ENCODE measurements around the gene AGTRAP. TPM values are rescaled to one million over a fixed set of nuclear protein-coding genes. Genes with fewer than 3 reads are reported as not detected.
A peak's percentile ranks its signal among the peaks of the same experiment; 100 is the strongest.

The AGTRAP gene
- total and polyA plus RNA-seq, 2 donors (not counting 1 experiment from before 2014, with no cell fraction given) = 25.5 to 58.8 TPM

- H3K9ac ChIP-seq (ENCODE audit: insufficient read depth, low read length) = no peak overlapping the region
- H3K79me2 ChIP-seq (ENCODE audit: control insufficient read depth, insufficient read depth, low read length) = no peaks in the 10 kb centered on the region
- no peak overlapping the region for H3K4me2 ChIP-seq (ENCODE audit: extremely low read depth, insufficient read depth, low read length)
- H4K20me1 ChIP-seq (ENCODE audit: control insufficient read depth, extremely low read depth, insufficient read depth, low read length) = no peaks in the 10 kb centered on the region
- no peak overlapping the region for H2AFZ ChIP-seq (ENCODE audit: low read length)
- no peak overlapping the region for H3K4me3 ChIP-seq (replicated peaks in 1 of 4; ENCODE audit: control extremely low read depth in 1 of 4, insufficient read depth in 1 of 4, low read depth in 3 of 4, low read length in 4 of 4)
- H3K36me3 ChIP-seq (ENCODE audit: control insufficient read depth, insufficient read depth, low read length) = no peaks in the 10 kb centered on the region
- DNase-seq (ENCODE audit: low read depth in 2 of 2) = peak in 1 of 2 donors; percentile 49
- peaks cover 9% of the 10 kb centered on the region for H3K4me1 ChIP-seq (ENCODE audit: control insufficient read depth, extremely low read depth, insufficient read depth, low read length)
- no peaks in the 10 kb centered on the region for H3K27me3 ChIP-seq (ENCODE audit: control insufficient read depth, insufficient read depth, low read length)
- H3K27ac ChIP-seq (ENCODE audit: insufficient read depth, low read length) = no peak overlapping the region
- no peaks in the 10 kb centered on the region for H3K9me3 ChIP-seq (ENCODE audit: control insufficient read depth, insufficient read depth, low read depth, low read length)
- TF ChIP-seq EZH2 (IDR thresholded peaks at IDR 0.05; ENCODE audit: low read length, missing control alignments) = no peak
Measured at GRCh38 chr1:11729498-11730428, 6.2 kb upstream of the AGTRAP start.

GRCh38 chr1:11730429-11730891, 5.5 kb upstream of the AGTRAP start:
- TF ChIP-seq, protein P1, sequence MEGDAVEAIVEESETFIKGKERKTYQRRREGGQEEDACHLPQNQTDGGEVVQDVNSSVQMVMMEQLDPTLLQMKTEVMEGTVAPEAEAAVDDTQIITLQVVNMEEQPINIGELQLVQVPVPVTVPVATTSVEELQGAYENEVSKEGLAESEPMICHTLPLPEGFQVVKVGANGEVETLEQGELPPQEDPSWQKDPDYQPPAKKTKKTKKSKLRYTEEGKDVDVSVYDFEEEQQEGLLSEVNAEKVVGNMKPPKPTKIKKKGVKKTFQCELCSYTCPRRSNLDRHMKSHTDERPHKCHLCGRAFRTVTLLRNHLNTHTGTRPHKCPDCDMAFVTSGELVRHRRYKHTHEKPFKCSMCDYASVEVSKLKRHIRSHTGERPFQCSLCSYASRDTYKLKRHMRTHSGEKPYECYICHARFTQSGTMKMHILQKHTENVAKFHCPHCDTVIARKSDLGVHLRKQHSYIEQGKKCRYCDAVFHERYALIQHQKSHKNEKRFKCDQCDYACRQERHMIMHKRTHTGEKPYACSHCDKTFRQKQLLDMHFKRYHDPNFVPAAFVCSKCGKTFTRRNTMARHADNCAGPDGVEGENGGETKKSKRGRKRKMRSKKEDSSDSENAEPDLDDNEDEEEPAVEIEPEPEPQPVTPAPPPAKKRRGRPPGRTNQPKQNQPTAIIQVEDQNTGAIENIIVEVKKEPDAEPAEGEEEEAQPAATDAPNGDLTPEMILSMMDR (conservative IDR thresholded peaks at IDR 0.05 in 1 of 2, IDR thresholded peaks at IDR 0.05 in 1 of 2; ENCODE audit: low read depth in 1 of 2, low read length in 2 of 2) = no peak
- no peak for TF ChIP-seq EZH2 (IDR thresholded peaks at IDR 0.05; ENCODE audit: low read length, missing control alignments)
- H3K4me1 ChIP-seq (ENCODE audit: control insufficient read depth, extremely low read depth, insufficient read depth, low read length) = peaks cover 9% of the 10 kb centered on the region
- H3K27ac ChIP-seq (ENCODE audit: insufficient read depth, low read length) = peak overlapping the region; percentile 47
- DNase-seq (ENCODE audit: low read depth in 2 of 2) = peak in 1 of 2 donors; percentile 57
- peak overlapping the region; percentile 73 for H2AFZ ChIP-seq (ENCODE audit: low read length)
- no peaks in the 10 kb centered on the region for H3K36me3 ChIP-seq (ENCODE audit: control insufficient read depth, insufficient read depth, low read length)
- no peaks in the 10 kb centered on the region for H3K79me2 ChIP-seq (ENCODE audit: control insufficient read depth, insufficient read depth, low read length)
- peak overlapping the region in 1 of 4 experiments; percentile 19 for H3K4me3 ChIP-seq (replicated peaks in 1 of 4; ENCODE audit: control extremely low read depth in 1 of 4, insufficient read depth in 1 of 4, low read depth in 3 of 4, low read length in 4 of 4)
- H3K9me3 ChIP-seq (ENCODE audit: control insufficient read depth, insufficient read depth, low read depth, low read length) = no peaks in the 10 kb centered on the region
- no peaks in the 10 kb centered on the region for H4K20me1 ChIP-seq (ENCODE audit: control insufficient read depth, extremely low read depth, insufficient read depth, low read length)
- H3K27me3 ChIP-seq (ENCODE audit: control insufficient read depth, insufficient read depth, low read length) = no peaks in the 10 kb centered on the region
- no peak overlapping the region for H3K4me2 ChIP-seq (ENCODE audit: extremely low read depth, insufficient read depth, low read length)
- H3K9ac ChIP-seq (ENCODE audit: insufficient read depth, low read length) = no peak overlapping the region

- Histone ChIP-seq H3K4me1 (ENCODE audit: control insufficient read depth, extremely low read depth, insufficient read depth, low read length) (peaks cover 9% of the 10 kb centered on the region), H3K27me3 (ENCODE audit: control insufficient read depth, insufficient read depth, low read length) (no peaks in the 10 kb centered on the region), H3K79me2 (ENCODE audit: control insufficient read depth, insufficient read depth, low read length) (no peaks in the 10 kb centered on the region), H3K4me3 (replicated peaks in 1 of 4; ENCODE audit: control extremely low read depth in 1 of 4, insufficient read depth in 1 of 4, low read depth in 3 of 4, low read length in 4 of 4) (peak overlapping the region; percentile 34 to 72 (median 62)), H3K4me2 (ENCODE audit: extremely low read depth, insufficient read depth, low read length) (peak overlapping the region; percentile 74), H3K27ac (ENCODE audit: insufficient read depth, low read length) (peak overlapping the region; percentile 75), H3K36me3 (ENCODE audit: control insufficient read depth, insufficient read depth, low read length) (no peaks in the 10 kb centered on the region), H3K9me3 (ENCODE audit: control insufficient read depth, insufficient read depth, low read depth, low read length) (no peaks in the 10 kb centered on the region), H2AFZ (ENCODE audit: low read length) (peak overlapping the region; percentile 94), H3K9ac (ENCODE audit: insufficient read depth, low read length) (peak overlapping the region; percentile 61), H4K20me1 (ENCODE audit: control insufficient read depth, extremely low read depth, insufficient read depth, low read length) (no peaks in the 10 kb centered on the region)
- TF ChIP-seq EZH2 (IDR thresholded peaks at IDR 0.05; ENCODE audit: low read length, missing control alignments) = no peak
- TF ChIP-seq, protein P1 (conservative IDR thresholded peaks at IDR 0.05 in 1 of 2, IDR thresholded peaks at IDR 0.05 in 1 of 2; ENCODE audit: low read depth in 1 of 2, low read length in 2 of 2) = no peak
- peak; percentile 57 to 79 for DNase-seq (ENCODE audit: low read depth in 2 of 2)
Measured at GRCh38 chr1:11731691-11732283, 4.1 kb upstream of the AGTRAP start.

Data from fibroblast of lung (primary cell).